PC-3 (cell line): ENCODE data around the gene OTOL1.

Experiments
- CTCF ChIP-seq: fragments of 300-600 bp; sonication (generic); conservative IDR thresholded peaks from 2 replicates; pipeline ENCODE4 v1.5.1; 2017; ENCODE audit warnings: antibody characterized with exemption, low read depth, mild to moderate bottlenecking, low read length
- EZH2 ChIP-seq: fragments of 300-600 bp; sonication (generic); IDR thresholded peaks from one replicate; pipeline ENCODE4 v1.6.1; 2017; ENCODE audit warnings: antibody characterized with exemption, mild to moderate bottlenecking, low read length; ENCODE audit not compliant: unreplicated experiment
- EZH2phosphoT487 ChIP-seq: fragments of 300-600 bp; sonication (generic); IDR thresholded peaks from 2 replicates; pipeline ENCODE4 v1.6.1; 2018; ENCODE audit warnings: mild to moderate bottlenecking, antibody characterized with exemption, low read length, borderline replicate concordance

GRCh38 chr3:161503271-161503670 is 6.7 kb downstream of the OTOL1 start:
- TF ChIP-seq EZH2phosphoT487 (no peak), CTCF (no peak), EZH2 (no peak)
